ENCODE results near the gene PDLIM1. TPM values are rescaled to one million over a fixed set of nuclear protein-coding genes. Genes with fewer than 3 reads are reported as not detected.

The PDLIM1 gene
- total RNA-seq, 3 donors from 2014 or later: 0.66 to 2.8 (median 1.2) TPM

DNA sequence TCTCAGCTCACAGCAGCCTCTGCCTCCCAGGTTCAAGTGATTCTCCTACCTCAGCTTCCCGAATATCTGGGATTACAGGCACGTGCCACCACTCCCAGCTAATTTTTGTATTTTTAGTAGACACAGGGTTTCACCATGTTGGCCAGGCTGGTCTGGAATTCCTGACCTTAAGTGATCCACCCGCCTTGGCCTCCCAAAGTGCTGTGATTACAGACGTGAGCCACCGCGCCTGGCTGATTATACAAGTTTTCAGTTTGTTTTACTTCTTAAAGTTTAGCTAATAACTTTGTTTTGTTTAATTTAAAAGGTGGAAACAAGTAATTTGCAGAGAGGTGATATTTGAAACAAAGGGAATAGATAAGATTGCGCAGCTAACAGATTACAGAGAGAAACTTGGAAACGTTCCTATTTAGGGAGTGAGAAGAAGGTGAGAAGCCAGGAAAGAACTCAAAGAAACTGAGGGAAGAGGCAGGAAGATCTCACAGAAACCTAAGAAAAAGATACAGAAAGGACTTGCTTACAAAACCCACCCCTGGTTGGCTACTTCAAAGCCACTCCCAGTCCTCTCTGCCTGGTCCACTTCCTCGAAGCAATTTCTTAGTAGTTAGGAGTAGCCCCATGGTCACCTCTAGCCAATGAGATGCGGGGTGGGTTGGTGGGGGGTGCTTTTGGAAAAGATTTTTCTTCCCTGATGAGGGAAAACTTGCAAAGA, 15.0 kb upstream of the PDLIM1 start:
- peaks cover 2% of the 10 kb centered on the region for H3K27me3 Mint-ChIP-seq (ENCODE audit: low read depth)
- peaks cover 2% of the 10 kb centered on the region for H3K4me1 Mint-ChIP-seq (ENCODE audit: low read depth)
- no peaks in the 10 kb centered on the region for H3K9me3 Mint-ChIP-seq
- DNase-seq (no peak), ATAC-seq (no peak)
- H3K4me3 Mint-ChIP-seq: no peak overlapping the region
- no peaks in the 10 kb centered on the region for H3K36me3 Mint-ChIP-seq (ENCODE audit: insufficient read depth)

DNA sequence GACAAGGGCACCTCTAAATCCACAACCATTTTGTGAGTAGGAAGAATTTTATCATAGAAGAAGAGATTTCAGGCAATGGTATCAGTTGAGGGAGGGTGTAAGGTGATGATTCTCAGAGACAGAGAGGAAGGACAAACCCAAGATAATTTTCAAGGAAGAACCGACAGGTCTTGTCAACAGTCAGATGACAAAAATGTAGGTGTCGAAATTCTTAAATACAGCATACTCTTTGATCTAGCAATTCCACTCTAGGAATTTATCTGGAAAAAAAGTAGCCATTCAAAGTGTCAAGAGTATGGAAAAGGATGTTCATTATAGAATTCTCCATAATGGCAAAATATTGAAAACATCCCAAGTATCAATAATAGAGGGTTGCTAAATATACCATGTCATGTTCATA, 14.2 kb upstream of the PDLIM1 start:
- Mint-ChIP-seq H3K36me3 (ENCODE audit: insufficient read depth) (no peaks in the 10 kb centered on the region), H3K4me3 (no peak overlapping the region), H3K4me1 (ENCODE audit: low read depth) (no peaks in the 10 kb centered on the region), H3K9me3 (no peaks in the 10 kb centered on the region), H3K27me3 (ENCODE audit: low read depth) (peaks cover 2% of the 10 kb centered on the region)
- DNase-seq (no peak), ATAC-seq (no peak)

DNA sequence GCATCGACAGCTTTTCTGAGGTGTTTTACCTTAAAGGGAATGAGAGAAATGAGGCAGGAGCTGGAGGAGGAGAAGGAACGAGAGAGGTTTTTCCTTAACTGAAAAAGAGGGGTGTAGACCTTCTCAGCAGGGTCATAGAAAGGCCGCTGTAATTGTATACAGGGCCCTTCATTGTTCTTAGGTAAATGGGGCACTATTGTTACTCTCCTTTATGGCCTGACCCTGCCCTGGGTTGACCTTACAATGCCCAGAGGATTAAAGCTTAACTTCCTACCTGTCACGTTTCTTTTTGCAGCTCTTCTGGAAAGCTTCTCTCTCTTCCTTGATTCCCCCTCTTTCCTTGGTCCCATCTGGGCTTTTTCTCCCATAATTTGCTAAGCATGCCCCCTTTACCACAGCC, 13.7 kb upstream of the PDLIM1 start:
- no peaks in the 10 kb centered on the region for H3K36me3 Mint-ChIP-seq (ENCODE audit: insufficient read depth)
- peaks cover 2% of the 10 kb centered on the region for H3K27me3 Mint-ChIP-seq (ENCODE audit: low read depth)
- no peaks in the 10 kb centered on the region for H3K4me1 Mint-ChIP-seq (ENCODE audit: low read depth)
- ATAC-seq (no peak), DNase-seq (no peak)
- H3K9me3 Mint-ChIP-seq: no peaks in the 10 kb centered on the region
- no peak overlapping the region for H3K4me3 Mint-ChIP-seq

GRCh38 chr10:95303950-95304349, 13.1 kb upstream of the PDLIM1 start:
- Mint-ChIP-seq H3K27me3 (ENCODE audit: low read depth) (peaks cover 2% of the 10 kb centered on the region), H3K4me3 (no peak overlapping the region), H3K4me1 (ENCODE audit: low read depth) (no peaks in the 10 kb centered on the region), H3K9me3 (no peaks in the 10 kb centered on the region), H3K36me3 (ENCODE audit: insufficient read depth) (no peaks in the 10 kb centered on the region)
- no peak for DNase-seq
- no peak for ATAC-seq

- DNase-seq: no peak
- H3K4me3 Mint-ChIP-seq: no peak overlapping the region
- no peaks in the 10 kb centered on the region for H3K4me1 Mint-ChIP-seq (ENCODE audit: low read depth)
- peaks cover 1% of the 10 kb centered on the region for H3K27me3 Mint-ChIP-seq (ENCODE audit: low read depth)
- no peak for ATAC-seq
- H3K36me3 Mint-ChIP-seq (ENCODE audit: insufficient read depth): no peaks in the 10 kb centered on the region
- no peaks in the 10 kb centered on the region for H3K9me3 Mint-ChIP-seq
Measured at GRCh38 chr10:95303535-95303934, 12.7 kb upstream of the PDLIM1 start.

- Mint-ChIP-seq H3K36me3 (ENCODE audit: insufficient read depth) (no peaks in the 10 kb centered on the region), H3K4me1 (ENCODE audit: low read depth) (peaks cover 8% of the 10 kb centered on the region), H3K27me3 (ENCODE audit: low read depth) (no peaks in the 10 kb centered on the region), H3K4me3 (no peak overlapping the region), H3K9me3 (no peaks in the 10 kb centered on the region)
- no peak for ATAC-seq
- DNase-seq: no peak
Measured at GRCh38 chr10:95300022-95300539, 9.3 kb upstream of the PDLIM1 start.

GRCh38 chr10:95297402-95297801, 6.6 kb upstream of the PDLIM1 start:
- Mint-ChIP-seq H3K36me3 (ENCODE audit: insufficient read depth) (no peaks in the 10 kb centered on the region), H3K9me3 (no peaks in the 10 kb centered on the region), H3K4me3 (no peak overlapping the region), H3K4me1 (ENCODE audit: low read depth) (peaks cover 15% of the 10 kb centered on the region), H3K27me3 (ENCODE audit: low read depth) (peaks cover 9% of the 10 kb centered on the region)
- no peak for ATAC-seq
- no peak for DNase-seq

DNA sequence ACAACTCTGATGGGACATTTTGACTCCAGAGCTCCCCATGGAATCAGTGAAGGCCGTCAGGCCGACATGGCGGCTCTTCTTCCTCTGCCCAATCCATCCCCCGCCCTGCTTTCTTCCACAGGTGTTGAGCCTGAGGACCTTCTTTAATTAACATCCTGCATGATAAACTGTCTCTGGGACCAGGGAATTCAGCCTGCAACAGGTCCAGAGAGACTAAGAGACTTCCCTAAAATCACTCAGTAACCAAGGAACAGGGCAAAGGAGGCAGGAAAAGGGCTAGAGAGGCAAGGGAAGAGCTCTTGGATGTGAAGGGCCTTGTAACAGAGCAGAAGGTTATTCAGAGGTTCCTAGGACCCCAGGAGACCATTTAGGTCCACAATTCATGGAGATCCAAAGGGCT, 6.0 kb upstream of the PDLIM1 start:
- Mint-ChIP-seq H3K36me3 (ENCODE audit: insufficient read depth) (no peaks in the 10 kb centered on the region), H3K9me3 (no peaks in the 10 kb centered on the region), H3K4me1 (ENCODE audit: low read depth) (peaks cover 15% of the 10 kb centered on the region), H3K27me3 (ENCODE audit: low read depth) (peaks cover 15% of the 10 kb centered on the region), H3K4me3 (no peak overlapping the region)
- DNase-seq (no peak), ATAC-seq (no peak)

- DNase-seq (no peak), ATAC-seq (peak; percentile 18 to 36)
- H3K4me1 Mint-ChIP-seq (ENCODE audit: low read depth): peaks cover 18% of the 10 kb centered on the region
- H3K27me3 Mint-ChIP-seq (ENCODE audit: low read depth): peaks cover 22% of the 10 kb centered on the region
- peak overlapping the region; percentile 56 for H3K4me3 Mint-ChIP-seq
- no peaks in the 10 kb centered on the region for H3K9me3 Mint-ChIP-seq
- peaks cover 2% of the 10 kb centered on the region for H3K36me3 Mint-ChIP-seq (ENCODE audit: insufficient read depth)
Measured at GRCh38 chr10:95295031-95295755, 4.4 kb upstream of the PDLIM1 start.

GRCh38 chr10:95293631-95294030, 2.8 kb upstream of the PDLIM1 start:
- H3K27me3 Mint-ChIP-seq (ENCODE audit: low read depth): peaks cover 35% of the 10 kb centered on the region
- H3K4me3 Mint-ChIP-seq: no peak overlapping the region
- H3K36me3 Mint-ChIP-seq (ENCODE audit: insufficient read depth): peaks cover 2% of the 10 kb centered on the region
- H3K9me3 Mint-ChIP-seq: no peaks in the 10 kb centered on the region
- H3K4me1 Mint-ChIP-seq (ENCODE audit: low read depth): peaks cover 25% of the 10 kb centered on the region
- ATAC-seq: no peak
- DNase-seq: no peak

DNA sequence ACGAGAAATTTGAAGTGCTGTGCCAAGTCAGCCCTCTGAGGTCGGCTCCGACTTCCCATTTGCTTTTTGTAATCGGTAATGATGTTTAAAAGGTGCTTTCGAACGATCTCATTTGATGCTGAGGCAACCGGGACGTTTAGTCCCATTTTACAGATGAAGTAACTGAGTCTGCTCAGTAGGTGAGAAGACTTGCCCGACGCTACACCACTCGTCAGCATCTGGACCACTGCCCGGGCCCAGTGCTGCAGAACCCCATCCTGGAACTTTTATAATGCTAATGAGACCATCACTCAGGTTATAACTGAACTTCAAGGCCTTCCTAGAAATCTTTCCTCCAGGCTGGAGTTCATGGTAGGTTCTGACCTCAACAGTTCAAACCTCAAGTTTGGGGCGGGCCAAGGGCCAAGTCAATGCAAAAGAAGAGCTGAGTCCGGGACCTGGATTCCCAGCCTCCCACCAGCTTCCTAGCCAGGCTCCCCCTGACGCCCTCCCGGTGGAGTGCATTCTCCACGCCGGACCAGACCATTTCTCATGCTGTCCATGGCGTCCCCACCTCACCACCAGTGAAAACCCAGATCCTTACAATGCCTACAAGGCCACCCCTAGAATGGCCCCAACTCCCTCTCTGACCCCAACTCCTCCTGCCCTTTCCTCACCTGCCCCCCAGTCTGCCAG, 699 bp upstream of the PDLIM1 start:
- Mint-ChIP-seq H3K36me3 (ENCODE audit: insufficient read depth) (peaks cover 2% of the 10 kb centered on the region), H3K4me3 (peak overlapping the region; percentile 66), H3K9me3 (no peaks in the 10 kb centered on the region), H3K4me1 (ENCODE audit: low read depth) (peaks cover 25% of the 10 kb centered on the region), H3K27me3 (ENCODE audit: low read depth) (peaks cover 35% of the 10 kb centered on the region)
- ATAC-seq: no peak
- DNase-seq: no peak

- Mint-ChIP-seq H3K27me3 (ENCODE audit: low read depth) (peaks cover 35% of the 10 kb centered on the region), H3K9me3 (no peaks in the 10 kb centered on the region), H3K4me3 (peak overlapping the region; percentile 59), H3K36me3 (ENCODE audit: insufficient read depth) (peaks cover 2% of the 10 kb centered on the region), H3K4me1 (ENCODE audit: low read depth) (peaks cover 15% of the 10 kb centered on the region)
- no peak for ATAC-seq
- no peak for DNase-seq
Measured at GRCh38 chr10:95289921-95290421, 832 bp downstream of the PDLIM1 start.

GRCh38 chr10:95289003-95289920, 1.5 kb downstream of the PDLIM1 start:
- Mint-ChIP-seq H3K4me1 (ENCODE audit: low read depth) (peaks cover 11% of the 10 kb centered on the region), H3K9me3 (no peaks in the 10 kb centered on the region), H3K36me3 (ENCODE audit: insufficient read depth) (peaks cover 2% of the 10 kb centered on the region), H3K4me3 (peak overlapping the region; percentile 66), H3K27me3 (ENCODE audit: low read depth) (peaks cover 31% of the 10 kb centered on the region)
- DNase-seq: no peak
- no peak for ATAC-seq

Measured in activated T-cell treated with anti-CD3 and anti-CD28 coated beads, Interleukin-2, amount 50 U/mL, for 4 hours (primary cell).